HG02678 (cell line): ENCODE measurements around the gene ADAMTS8.
A peak's percentile ranks its signal among the peaks of the same experiment; 100 is the strongest.
"Not testable (repeated sequence)": the region's sequence is repeated elsewhere in the genome, so short reads cannot be mapped to it uniquely, and the experiment has no call there.

Experiments used
- ATAC-seq: cut with Tn5 transposase; IDR thresholded peaks from one replicate; pipeline ENCODE4 v1.9.1; 2021; ENCODE audit warnings: mild to moderate bottlenecking, moderate library complexity; ENCODE audit not compliant: unreplicated experiment

Gene ADAMTS8

GRCh38 chr11:130439876-130440275 is 11.5 kb upstream of the ADAMTS8 start:
- ATAC-seq, result no peak

- no peak for ATAC-seq
These were observed 10.7 kb upstream of the ADAMTS8 start for GRCh38 chr11:130439160-130439519.

GRCh38 chr11:130438401-130439159 is 10.2 kb upstream of the ADAMTS8 start:
- not testable (repeated sequence) for ATAC-seq

DNA sequence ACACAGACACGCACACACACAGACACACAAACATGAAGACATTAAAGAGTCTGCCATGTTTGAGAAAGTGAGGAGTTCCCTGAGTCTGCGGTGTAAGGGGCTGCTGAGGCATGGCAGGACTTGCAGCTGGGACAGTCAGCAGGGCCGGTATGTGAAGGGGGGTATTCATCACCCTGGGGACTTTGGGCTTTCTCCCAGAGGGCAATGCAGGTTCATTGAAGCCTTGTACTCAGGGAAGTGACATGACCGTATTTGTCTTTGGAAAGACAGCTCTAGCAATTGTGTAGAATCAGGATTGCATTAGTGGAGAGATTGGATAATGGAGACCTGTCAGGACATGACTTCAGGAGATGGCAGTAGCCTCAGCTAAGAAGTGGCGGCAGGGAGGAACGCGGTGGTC is 9.4 kb upstream of the ADAMTS8 start:
- ATAC-seq, result no peak

- no peak for ATAC-seq
These were observed 7.8 kb upstream of the ADAMTS8 start for GRCh38 chr11:130436171-130436570.

- ATAC-seq, result no peak
These were observed 7.3 kb upstream of the ADAMTS8 start for GRCh38 chr11:130435671-130436070.

- peak; percentile 79 for ATAC-seq
These were observed 6.3 kb upstream of the ADAMTS8 start for GRCh38 chr11:130434521-130435223.

- ATAC-seq, result no peak
These were observed 4.9 kb upstream of the ADAMTS8 start for GRCh38 chr11:130433357-130433756.

DNA sequence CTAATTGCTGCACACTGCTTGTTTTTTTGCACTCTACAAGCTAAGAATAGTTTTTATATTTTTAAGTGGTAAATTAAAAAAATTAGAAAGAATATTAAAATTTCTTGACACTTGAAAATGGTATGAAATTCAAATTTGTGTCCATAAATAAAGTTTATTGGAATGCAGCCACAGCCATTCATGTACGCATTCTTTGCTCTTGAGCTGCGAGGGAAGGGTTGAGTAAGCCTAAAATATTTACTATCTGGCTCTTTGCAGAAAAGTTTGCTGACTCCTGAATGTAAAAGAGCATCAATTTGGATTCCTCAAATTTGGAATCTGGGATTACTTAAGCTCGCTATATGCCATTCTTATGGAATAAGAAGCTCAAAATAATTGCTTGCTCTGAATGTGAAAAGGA is 3.4 kb upstream of the ADAMTS8 start:
- no peak for ATAC-seq

GRCh38 chr11:130431331-130431773 is 2.9 kb upstream of the ADAMTS8 start:
- peak; percentile 68 for ATAC-seq

GRCh38 chr11:130429983-130430382 is 1.6 kb upstream of the ADAMTS8 start:
- no peak for ATAC-seq

DNA sequence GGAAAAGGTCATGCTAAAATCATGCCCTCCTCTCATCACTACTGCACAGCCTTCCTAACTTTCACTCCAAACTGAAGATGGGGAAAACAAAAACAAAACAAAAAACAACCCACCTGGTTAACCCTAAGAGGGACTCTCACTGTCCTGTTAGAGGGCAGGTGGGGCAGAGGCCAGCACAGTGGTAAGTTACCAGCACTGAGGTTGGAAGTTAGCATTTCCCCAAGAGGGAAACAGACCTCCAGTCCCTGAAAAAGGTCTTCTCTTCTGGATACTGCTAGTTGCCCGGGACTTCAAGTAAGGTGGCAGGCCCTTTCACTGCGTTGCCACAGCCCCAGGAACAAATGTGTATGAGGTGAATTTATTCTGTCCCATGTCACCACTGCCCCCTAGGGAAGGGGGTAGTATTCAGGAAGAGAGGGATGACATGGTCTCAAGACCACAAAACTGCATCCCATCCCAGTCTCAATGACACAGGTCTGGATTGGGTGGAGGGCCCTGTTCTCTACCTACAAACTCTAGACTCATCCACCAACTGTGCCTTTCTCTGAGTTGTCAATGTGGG is 792 bp upstream of the ADAMTS8 start:
- no peak for ATAC-seq

GRCh38 chr11:130427581-130428315 is 661 bp downstream of the ADAMTS8 start:
- ATAC-seq, result no peak

GRCh38 chr11:130426837-130427341 is 1.5 kb downstream of the ADAMTS8 start:
- no peak for ATAC-seq

DNA sequence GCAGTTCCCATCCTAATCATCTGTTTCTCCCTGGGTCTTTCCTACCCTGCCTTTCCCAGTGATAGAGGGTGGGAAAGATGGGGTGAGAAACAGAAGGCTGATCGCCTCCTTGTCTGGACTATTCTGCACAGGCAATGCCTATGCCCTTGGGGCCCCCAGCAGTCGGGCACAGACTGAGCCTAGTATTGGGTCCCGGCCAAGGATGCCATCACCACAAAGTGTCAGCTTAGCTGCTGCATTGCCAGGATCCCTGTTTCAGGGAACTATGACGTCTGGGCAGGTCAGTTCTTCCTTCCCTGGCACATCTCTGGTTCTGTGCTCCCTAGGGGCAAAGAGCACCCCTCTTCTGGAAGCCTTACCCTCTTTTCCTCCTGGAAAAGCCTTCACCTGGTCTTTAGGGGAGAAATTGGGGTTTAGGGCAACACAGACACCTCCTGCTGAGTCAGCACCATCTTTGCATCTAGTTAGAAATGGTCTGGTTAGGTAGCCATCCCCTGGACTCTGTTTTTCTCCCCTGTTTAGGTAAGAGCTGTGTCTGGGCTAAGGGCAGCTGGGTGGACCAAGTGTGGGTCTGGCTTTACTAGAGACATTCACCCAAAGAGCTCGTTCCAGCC is 2.1 kb downstream of the ADAMTS8 start:
- no peak for ATAC-seq

GRCh38 chr11:130425156-130425555 is 3.3 kb downstream of the ADAMTS8 start:
- no peak for ATAC-seq

GRCh38 chr11:130424613-130425140 is 3.7 kb downstream of the ADAMTS8 start:
- ATAC-seq, result no peak

DNA sequence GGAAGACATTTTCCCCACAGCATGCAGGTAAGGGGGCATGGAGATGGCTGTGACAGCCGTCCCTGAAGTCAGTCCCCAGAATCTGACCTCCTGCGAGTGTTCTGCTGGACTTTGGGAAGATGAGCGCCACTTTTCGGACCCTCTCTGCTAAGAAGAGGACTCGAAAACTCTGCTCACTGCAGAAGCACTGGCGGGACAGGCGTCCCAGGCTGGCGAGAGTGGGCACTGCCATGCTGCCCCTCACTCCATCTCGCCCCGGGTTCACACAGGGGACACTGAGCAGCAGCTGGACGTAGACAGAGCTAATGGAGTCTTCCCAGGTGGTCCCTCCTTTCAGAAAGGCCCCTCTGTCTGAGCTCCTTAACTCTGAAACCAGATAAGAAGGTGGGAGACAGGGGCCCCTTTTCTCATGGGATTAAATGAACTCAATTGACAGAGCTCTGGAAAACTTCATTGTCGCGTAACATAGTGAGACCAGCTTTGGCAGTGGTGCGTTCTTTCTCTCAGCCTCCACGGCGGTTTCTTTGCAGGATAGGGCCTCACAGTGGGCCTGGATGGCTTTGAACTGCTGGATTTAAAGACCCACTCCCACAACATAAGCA is 4.8 kb downstream of the ADAMTS8 start:
- ATAC-seq, result no peak

- no peak for ATAC-seq
These were observed 6.0 kb downstream of the ADAMTS8 start for GRCh38 chr11:130422251-130422995.
